ENCODE data around the gene RUNDC3A. TPM values are rescaled to one million over a fixed set of nuclear protein-coding genes. Genes with fewer than 3 reads are reported as not detected.

The RUNDC3A gene
- total and polyA plus RNA-seq, 2 of the 13 experiments (the other 11 are each of a cell fraction or from before 2014, with no cell fraction given), result 0.25 TPM; not detected in 1

DNA sequence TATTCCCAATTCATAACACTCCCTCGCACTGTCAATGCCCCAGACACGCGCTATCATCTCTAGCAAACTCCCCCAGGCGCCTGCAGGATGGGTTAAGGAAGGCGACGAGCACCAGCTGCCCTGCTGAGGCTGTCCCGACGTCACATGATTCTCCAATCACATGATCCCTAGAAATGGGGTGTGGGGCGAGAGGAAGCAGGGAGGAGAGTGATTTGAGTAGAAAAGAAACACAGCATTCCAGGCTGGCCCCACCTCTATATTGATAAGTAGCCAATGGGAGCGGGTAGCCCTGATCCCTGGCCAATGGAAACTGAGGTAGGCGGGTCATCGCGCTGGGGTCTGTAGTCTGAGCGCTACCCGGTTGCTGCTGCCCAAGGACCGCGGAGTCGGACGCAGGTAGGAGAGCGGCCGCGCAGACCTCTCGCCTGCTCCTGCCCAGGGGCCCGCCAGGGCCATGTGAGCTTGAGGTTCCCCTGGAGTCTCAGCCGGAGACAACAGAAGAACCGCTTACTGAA, 36.6 kb downstream of the RUNDC3A start, which contains the start of gene GRN (continued):
- TF ChIP-seq PHF20 (CRISPR knock-in tag; IDR thresholded peaks at IDR 0.05), result peak; percentile 100
- TF ChIP-seq ZNF891 (CRISPR knock-in tag; IDR thresholded peaks at IDR 0.05), result 0 out of 2 replicates have a peak, but pooled peaks have one; percentile 0
- TF ChIP-seq ATAD3A (CRISPR knock-in tag; IDR thresholded peaks at IDR 0.05), result no peak
- peak; percentile 91 for TF ChIP-seq HDAC2 (CRISPR knock-in tag; IDR thresholded peaks at IDR 0.05)
- TF ChIP-seq SSRP1 (CRISPR knock-in tag; IDR thresholded peaks at IDR 0.05), result no peak
- 0 out of 2 replicates have a peak, but pooled peaks have one; percentile 33 for TF ChIP-seq GFI1 (CRISPR knock-in tag; IDR thresholded peaks at IDR 0.05; ENCODE audit: borderline replicate concordance)
- TF ChIP-seq, protein P1, sequence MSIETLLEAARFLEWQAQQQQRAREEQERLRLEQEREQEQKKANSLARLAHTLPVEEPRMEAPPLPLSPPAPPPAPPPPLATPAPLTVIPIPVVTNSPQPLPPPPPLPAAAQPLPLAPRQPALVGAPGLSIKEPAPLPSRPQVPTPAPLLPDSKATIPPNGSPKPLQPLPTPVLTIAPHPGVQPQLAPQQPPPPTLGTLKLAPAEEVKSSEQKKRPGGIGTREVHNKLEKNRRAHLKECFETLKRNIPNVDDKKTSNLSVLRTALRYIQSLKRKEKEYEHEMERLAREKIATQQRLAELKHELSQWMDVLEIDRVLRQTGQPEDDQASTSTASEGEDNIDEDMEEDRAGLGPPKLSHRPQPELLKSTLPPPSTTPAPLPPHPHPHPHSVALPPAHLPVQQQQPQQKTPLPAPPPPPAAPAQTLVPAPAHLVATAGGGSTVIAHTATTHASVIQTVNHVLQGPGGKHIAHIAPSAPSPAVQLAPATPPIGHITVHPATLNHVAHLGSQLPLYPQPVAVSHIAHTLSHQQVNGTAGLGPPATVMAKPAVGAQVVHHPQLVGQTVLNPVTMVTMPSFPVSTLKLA (IDR thresholded peaks at IDR 0.05), result peak; percentile 67
- TF ChIP-seq TBL1XR1 (IDR thresholded peaks at IDR 0.05; ENCODE audit: borderline replicate concordance, low read length, partially characterized antibody), result peak; percentile 40
- TF ChIP-seq, protein P2, sequence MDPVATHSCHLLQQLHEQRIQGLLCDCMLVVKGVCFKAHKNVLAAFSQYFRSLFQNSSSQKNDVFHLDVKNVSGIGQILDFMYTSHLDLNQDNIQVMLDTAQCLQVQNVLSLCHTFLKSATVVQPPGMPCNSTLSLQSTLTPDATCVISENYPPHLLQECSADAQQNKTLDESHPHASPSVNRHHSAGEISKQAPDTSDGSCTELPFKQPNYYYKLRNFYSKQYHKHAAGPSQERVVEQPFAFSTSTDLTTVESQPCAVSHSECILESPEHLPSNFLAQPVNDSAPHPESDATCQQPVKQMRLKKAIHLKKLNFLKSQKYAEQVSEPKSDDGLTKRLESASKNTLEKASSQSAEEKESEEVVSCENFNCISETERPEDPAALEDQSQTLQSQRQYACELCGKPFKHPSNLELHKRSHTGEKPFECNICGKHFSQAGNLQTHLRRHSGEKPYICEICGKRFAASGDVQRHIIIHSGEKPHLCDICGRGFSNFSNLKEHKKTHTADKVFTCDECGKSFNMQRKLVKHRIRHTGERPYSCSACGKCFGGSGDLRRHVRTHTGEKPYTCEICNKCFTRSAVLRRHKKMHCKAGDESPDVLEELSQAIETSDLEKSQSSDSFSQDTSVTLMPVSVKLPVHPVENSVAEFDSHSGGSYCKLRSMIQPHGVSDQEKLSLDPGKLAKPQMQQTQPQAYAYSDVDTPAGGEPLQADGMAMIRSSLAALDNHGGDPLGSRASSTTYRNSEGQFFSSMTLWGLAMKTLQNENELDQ (CRISPR knock-in tag; IDR thresholded peaks at IDR 0.05; ENCODE audit: borderline replicate concordance), result peak; percentile 83; the same call in 1 of the 2 replicates
- TF ChIP-seq, protein P3, sequence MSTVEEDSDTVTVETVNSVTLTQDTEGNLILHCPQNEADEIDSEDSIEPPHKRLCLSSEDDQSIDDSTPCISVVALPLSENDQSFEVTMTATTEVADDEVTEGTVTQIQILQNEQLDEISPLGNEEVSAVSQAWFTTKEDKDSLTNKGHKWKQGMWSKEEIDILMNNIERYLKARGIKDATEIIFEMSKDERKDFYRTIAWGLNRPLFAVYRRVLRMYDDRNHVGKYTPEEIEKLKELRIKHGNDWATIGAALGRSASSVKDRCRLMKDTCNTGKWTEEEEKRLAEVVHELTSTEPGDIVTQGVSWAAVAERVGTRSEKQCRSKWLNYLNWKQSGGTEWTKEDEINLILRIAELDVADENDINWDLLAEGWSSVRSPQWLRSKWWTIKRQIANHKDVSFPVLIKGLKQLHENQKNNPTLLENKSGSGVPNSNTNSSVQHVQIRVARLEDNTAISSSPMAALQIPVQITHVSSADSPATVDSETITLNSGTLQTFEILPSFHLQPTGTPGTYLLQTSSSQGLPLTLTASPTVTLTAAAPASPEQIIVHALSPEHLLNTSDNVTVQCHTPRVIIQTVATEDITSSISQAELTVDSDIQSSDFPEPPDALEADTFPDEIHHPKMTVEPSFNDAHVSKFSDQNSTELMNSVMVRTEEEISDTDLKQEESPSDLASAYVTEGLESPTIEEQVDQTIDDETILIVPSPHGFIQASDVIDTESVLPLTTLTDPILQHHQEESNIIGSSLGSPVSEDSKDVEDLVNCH (CRISPR knock-in tag; IDR thresholded peaks at IDR 0.05), result no peak
- TF ChIP-seq ZNF614 (CRISPR knock-in tag; IDR thresholded peaks at IDR 0.05; ENCODE audit: borderline replicate concordance), result peak; percentile 95; the same call in 1 of the 2 replicates
- TF ChIP-seq ZNF589 (CRISPR knock-in tag; conservative IDR thresholded peaks at IDR 0.05), result 0 out of 2 replicates have a peak, but pooled peaks have one; percentile 10
- TF ChIP-seq NFYC (CRISPR knock-in tag; IDR thresholded peaks at IDR 0.05), result peak; percentile 94
- TF ChIP-seq SMAD1 (CRISPR knock-in tag; IDR thresholded peaks at IDR 0.05; ENCODE audit: borderline replicate concordance, low read depth), result peak; percentile 15; the same call in 1 of the 2 replicates
- TF ChIP-seq RFX5 (IDR thresholded peaks at IDR 0.05; ENCODE audit: low read depth, low read length), result peak; percentile 65; the same call in 1 of the 2 replicates
- peak; percentile 60 for TF ChIP-seq ZNF274 (CRISPR knock-in tag; IDR thresholded peaks at IDR 0.05)
- no peak; the same call in 1 of the 2 replicates for TF ChIP-seq ZC3H13 (CRISPR knock-in tag; IDR thresholded peaks at IDR 0.05)
- TF ChIP-seq, protein P4, sequence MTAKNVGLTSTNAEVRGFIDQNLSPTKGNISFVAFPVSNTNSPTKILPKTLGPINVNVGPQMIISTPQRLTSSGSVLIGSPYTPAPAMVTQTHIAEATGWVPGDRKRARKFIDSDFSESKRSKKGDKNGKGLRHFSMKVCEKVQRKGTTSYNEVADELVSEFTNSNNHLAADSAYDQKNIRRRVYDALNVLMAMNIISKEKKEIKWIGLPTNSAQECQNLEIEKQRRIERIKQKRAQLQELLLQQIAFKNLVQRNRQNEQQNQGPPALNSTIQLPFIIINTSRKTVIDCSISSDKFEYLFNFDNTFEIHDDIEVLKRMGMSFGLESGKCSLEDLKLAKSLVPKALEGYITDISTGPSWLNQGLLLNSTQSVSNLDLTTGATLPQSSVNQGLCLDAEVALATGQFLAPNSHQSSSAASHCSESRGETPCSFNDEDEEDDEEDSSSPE (CRISPR knock-in tag; IDR thresholded peaks at IDR 0.05), result peak; percentile 51; the same call in 1 of the 2 replicates
- peak; percentile 48; the same call in 1 of the 2 replicates for TF ChIP-seq NR2C2 (CRISPR knock-in tag; IDR thresholded peaks at IDR 0.05; ENCODE audit: borderline replicate concordance)
- TF ChIP-seq SNAPC2 (CRISPR knock-in tag; IDR thresholded peaks at IDR 0.05), result no peak
- no peak for TF ChIP-seq ZBTB8A (CRISPR knock-in tag; IDR thresholded peaks at IDR 0.05; ENCODE audit: borderline replicate concordance, low read depth)
- no peak for TF ChIP-seq MTF2 (CRISPR knock-in tag; IDR thresholded peaks at IDR 0.05; ENCODE audit: borderline replicate concordance)
